ENCODE results near the gene AMFR. TPM values are rescaled to one million over a fixed set of nuclear protein-coding genes. Genes with fewer than 3 reads are reported as not detected.

The AMFR gene
- total and polyA plus RNA-seq, 2 of the 13 experiments (the other 11 are each of a cell fraction or from before 2014, with no cell fraction given), result 52.9 to 108 TPM

DNA sequence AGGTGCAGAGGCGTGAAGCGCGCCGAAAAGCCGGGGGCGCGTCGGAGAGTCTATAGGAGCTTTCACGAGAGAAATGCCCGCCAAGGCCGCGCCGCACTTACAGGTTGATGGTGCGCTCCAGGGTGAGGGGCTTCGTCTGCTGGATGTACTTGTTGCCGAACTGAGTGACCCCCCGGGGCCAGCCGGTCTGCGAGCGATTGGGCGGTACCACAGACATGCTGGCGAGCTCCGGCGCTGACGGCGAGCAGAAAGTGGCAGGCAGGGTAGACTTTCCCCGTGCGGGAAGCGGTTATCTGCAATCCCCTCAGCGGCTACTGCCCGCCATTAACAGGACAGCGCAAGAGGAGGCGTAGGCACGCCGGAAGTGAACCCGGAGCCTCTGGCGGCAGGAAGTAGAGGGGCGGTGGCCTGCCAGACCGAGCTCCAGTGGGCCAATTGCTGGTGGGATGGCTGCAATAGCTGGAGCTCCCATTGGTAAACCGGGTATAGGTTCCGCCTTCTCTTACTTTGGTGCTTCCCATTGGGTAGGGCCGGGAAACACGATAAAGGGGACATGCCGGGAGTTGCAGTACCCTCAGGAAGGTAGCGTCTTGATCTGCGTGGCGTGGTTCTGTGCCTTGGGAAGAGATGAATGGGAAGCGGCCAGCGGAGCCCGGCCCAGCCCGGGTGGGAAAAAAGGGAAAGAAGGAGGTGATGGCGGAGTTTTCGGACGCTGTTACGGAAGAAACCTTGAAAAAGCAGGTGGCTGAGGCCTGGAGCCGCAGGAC, 25.8 kb upstream of the AMFR start, which contains the start of the genes NUDT21 and OGFOD1 (continued):
- TF ChIP-seq ZNF761 (CRISPR knock-in tag; conservative IDR thresholded peaks at IDR 0.05) (no peak), ZBTB3 (CRISPR knock-in tag; IDR thresholded peaks at IDR 0.05; ENCODE audit: borderline replicate concordance, low read depth) (no peak), ZNF24 (IDR thresholded peaks at IDR 0.05) (no peak), NFE2L1 (CRISPR knock-in tag; IDR thresholded peaks at IDR 0.05; ENCODE audit: borderline replicate concordance) (no peak), ATRX (CRISPR knock-in tag; IDR thresholded peaks at IDR 0.05; ENCODE audit: borderline replicate concordance) (no peak), BRD4 (CRISPR knock-in tag; IDR thresholded peaks at IDR 0.05) (peak; percentile 83), ZFP82 (CRISPR knock-in tag; IDR thresholded peaks at IDR 0.05; ENCODE audit: borderline replicate concordance) (peak; percentile 91; the same call in 1 of the 2 replicates), ZNF10 (CRISPR knock-in tag; IDR thresholded peaks at IDR 0.05; ENCODE audit: borderline replicate concordance, low read depth) (no peak), HES4 (CRISPR knock-in tag; IDR thresholded peaks at IDR 0.05; ENCODE audit: borderline replicate concordance) (peak; percentile 56; the same call in 1 of the 2 replicates), ZNF781 (CRISPR knock-in tag; IDR thresholded peaks at IDR 0.05; ENCODE audit: borderline replicate concordance, not compliant biosample characterization) (peak; percentile 67), PHF21A (CRISPR knock-in tag; IDR thresholded peaks at IDR 0.05) (peak; percentile 77; the same call in 1 of the 2 replicates), ZNF234 (CRISPR knock-in tag; conservative IDR thresholded peaks at IDR 0.05) (no peak), MAFF (IDR thresholded peaks at IDR 0.05; ENCODE audit: low read depth, low read length) (no peak), NFKBIZ (CRISPR knock-in tag; IDR thresholded peaks at IDR 0.05) (no peak; the same call in 1 of the 2 replicates), MAZ (IDR thresholded peaks at IDR 0.05; ENCODE audit: borderline replicate concordance, low read depth, low read length) (no peak), MAZ (CRISPR knock-in tag; IDR thresholded peaks at IDR 0.05; ENCODE audit: low read depth) (peak; percentile 79), ZNF205 (CRISPR knock-in tag; IDR thresholded peaks at IDR 0.05) (no peak; the same call in 1 of the 2 replicates)
- TF ChIP-seq, protein P1, sequence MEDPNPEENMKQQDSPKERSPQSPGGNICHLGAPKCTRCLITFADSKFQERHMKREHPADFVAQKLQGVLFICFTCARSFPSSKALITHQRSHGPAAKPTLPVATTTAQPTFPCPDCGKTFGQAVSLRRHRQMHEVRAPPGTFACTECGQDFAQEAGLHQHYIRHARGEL (CRISPR knock-in tag; IDR thresholded peaks at IDR 0.05), result no peak
- TF ChIP-seq, protein P2, sequence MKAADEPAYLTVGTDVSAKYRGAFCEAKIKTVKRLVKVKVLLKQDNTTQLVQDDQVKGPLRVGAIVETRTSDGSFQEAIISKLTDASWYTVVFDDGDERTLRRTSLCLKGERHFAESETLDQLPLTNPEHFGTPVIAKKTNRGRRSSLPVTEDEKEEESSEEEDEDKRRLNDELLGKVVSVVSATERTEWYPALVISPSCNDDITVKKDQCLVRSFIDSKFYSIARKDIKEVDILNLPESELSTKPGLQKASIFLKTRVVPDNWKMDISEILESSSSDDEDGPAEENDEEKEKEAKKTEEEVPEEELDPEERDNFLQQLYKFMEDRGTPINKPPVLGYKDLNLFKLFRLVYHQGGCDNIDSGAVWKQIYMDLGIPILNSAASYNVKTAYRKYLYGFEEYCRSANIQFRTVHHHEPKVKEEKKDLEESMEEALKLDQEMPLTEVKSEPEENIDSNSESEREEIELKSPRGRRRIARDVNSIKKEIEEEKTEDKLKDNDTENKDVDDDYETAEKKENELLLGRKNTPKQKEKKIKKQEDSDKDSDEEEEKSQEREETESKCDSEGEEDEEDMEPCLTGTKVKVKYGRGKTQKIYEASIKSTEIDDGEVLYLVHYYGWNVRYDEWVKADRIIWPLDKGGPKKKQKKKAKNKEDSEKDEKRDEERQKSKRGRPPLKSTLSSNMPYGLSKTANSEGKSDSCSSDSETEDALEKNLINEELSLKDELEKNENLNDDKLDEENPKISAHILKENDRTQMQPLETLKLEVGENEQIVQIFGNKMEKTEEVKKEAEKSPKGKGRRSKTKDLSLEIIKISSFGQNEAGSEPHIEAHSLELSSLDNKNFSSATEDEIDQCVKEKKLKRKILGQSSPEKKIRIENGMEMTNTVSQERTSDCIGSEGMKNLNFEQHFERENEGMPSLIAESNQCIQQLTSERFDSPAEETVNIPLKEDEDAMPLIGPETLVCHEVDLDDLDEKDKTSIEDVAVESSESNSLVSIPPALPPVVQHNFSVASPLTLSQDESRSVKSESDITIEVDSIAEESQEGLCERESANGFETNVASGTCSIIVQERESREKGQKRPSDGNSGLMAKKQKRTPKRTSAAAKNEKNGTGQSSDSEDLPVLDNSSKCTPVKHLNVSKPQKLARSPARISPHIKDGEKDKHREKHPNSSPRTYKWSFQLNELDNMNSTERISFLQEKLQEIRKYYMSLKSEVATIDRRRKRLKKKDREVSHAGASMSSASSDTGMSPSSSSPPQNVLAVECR (CRISPR knock-in tag; IDR thresholded peaks at IDR 0.05; ENCODE audit: borderline replicate concordance), result peak; percentile 95
- TF ChIP-seq, protein P3, sequence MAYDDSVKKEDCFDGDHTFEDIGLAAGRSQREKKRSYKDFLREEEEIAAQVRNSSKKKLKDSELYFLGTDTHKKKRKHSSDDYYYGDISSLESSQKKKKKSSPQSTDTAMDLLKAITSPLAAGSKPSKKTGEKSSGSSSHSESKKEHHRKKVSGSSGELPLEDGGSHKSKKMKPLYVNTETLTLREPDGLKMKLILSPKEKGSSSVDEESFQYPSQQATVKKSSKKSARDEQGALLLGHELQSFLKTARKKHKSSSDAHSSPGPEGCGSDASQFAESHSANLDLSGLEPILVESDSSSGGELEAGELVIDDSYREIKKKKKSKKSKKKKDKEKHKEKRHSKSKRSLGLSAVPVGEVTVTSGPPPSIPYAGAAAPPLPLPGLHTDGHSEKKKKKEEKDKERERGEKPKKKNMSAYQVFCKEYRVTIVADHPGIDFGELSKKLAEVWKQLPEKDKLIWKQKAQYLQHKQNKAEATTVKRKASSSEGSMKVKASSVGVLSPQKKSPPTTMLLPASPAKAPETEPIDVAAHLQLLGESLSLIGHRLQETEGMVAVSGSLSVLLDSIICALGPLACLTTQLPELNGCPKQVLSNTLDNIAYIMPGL (CRISPR knock-in tag; IDR thresholded peaks at IDR 0.05; ENCODE audit: borderline replicate concordance in 1 of 2, low read depth in 1 of 2), result peak in 1 of 2 experiments; percentile 69; a peak in 2 of 4 replicates
- TF ChIP-seq, protein P4, sequence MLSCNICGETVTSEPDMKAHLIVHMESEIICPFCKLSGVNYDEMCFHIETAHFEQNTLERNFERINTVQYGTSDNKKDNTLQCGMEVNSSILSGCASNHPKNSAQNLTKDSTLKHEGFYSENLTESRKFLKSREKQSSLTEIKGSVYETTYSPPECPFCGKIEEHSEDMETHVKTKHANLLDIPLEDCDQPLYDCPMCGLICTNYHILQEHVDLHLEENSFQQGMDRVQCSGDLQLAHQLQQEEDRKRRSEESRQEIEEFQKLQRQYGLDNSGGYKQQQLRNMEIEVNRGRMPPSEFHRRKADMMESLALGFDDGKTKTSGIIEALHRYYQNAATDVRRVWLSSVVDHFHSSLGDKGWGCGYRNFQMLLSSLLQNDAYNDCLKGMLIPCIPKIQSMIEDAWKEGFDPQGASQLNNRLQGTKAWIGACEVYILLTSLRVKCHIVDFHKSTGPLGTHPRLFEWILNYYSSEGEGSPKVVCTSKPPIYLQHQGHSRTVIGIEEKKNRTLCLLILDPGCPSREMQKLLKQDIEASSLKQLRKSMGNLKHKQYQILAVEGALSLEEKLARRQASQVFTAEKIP (CRISPR knock-in tag; IDR thresholded peaks at IDR 0.05; ENCODE audit: borderline replicate concordance), result no peak
